Activated CD4-positive, CD25-positive, alpha-beta regulatory T cell treated with anti-CD3 and anti-CD28 coated beads, Interleukin-2, amount 50 U/mL, for 16 hours (primary cell): ENCODE results near the gene PPP6R2.
"Not testable (repeated sequence)": the region's sequence is repeated elsewhere in the genome, so short reads cannot be mapped to it uniquely, and the experiment has no call there.

Experiments
- DNase-seq: peaks from one replicate; pipeline ENCODE4 v3.0.0-alpha.2; 2020; ENCODE audit warnings: low read depth, low spot score

The PPP6R2 gene

DNA sequence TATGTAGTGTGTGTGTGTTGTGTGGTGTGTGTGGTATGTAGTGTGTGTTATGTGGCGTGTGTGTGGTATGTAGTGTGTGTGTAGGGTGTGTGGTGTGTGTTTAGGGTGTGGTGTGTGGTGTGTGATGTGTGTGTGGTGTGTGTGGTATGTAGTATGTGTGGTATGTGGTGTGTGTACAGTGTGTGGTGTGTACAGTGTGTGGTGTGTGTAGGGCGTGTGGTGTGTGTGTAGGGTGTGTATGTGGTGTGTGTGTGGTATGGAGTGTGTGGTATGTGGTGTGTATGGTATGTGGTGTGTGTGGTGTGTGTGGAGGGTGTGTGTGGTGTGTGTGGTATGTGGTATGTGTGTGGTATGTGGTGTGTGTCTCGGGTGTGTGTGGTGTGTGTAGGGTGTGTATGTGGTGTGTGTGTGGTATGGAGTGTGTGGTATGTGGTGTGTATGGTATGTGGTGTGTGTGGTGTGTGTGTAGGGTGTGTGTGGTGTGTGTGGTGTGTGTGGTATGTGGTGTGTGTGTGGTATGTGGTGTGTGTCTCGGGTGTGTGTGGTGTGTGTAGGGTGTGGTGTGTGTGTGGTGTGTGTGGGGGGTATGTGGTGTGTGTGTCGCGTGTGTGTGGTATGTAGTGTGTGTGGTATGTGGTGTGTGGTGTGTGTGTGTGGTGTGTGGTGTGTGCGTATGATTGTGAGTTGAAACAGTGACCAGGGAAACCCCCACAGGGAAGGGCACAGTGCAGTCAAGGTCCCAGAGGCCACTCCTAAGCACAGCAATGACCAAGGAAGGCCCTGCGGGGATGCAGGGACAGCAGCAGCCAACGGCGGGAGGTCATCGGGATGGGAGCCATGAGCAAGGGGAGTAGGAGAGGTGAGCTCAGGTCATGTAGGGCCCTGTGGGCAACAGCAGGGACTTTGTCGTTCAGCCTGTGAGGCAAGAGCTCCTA is 2.9 kb upstream of the PPP6R2 start:
- DNase-seq: no peak

DNA sequence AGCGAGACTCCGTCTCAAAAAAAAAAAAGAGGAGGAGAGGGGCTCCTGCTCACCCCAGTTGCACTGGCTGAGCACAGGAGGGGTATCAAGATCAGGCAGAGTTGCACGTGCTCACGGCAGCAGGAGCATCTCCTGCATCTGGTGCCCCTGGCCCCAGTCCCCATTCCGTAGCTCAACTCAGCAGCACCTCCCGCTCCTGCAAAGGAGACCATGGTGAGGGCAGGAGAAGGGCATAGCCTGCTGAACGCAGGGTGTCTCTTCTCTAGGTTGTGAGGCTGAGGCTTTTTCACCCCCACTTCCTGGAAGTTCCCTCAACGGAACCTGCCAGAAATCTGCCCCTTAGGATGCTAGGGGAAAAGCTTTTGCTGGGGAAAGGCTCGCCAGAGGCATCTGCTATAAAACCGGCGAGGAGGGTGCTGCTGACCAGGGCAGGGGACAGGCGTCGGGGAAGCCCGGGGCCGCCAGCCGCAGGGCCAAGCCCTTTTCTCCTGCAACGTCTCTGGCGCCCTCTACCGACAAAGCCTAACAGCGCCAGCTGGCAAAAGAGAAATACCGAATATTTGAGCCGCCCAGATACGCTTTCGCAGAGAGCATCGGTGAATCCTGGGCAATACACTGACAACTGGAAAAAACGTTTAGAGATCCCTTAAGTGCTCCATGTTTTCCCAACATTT is 1.0 kb upstream of the PPP6R2 start:
- peak; percentile 83 for DNase-seq

- DNase-seq: no peak
These were observed 411 bp downstream of the PPP6R2 start for GRCh38 chr22:50343541-50343935.

- DNase-seq: no peak
These were observed 3.3 kb downstream of the PPP6R2 start for GRCh38 chr22:50346470-50346869.

DNA sequence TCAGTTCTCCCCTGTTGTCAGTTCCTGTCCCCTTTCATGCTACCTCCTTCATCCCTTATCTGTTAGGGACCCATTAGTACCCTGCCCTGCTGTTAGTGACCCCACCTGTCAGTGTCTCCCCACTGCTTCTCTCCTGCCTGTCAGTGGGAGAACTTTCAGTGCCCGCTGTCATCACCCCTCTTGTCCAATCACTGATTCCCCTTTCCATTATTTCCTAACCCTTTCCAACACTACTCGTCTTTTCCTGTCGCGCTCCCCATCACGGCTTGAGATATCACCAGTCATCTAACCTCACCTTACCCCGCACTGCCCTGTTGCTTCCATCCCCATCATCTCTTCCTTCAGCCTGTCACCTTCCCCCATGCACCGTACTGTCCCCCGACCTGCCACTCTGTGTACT is 4.0 kb downstream of the PPP6R2 start:
- DNase-seq: no peak

- DNase-seq: no peak
These were observed 4.9 kb downstream of the PPP6R2 start for GRCh38 chr22:50348058-50348457.

DNA sequence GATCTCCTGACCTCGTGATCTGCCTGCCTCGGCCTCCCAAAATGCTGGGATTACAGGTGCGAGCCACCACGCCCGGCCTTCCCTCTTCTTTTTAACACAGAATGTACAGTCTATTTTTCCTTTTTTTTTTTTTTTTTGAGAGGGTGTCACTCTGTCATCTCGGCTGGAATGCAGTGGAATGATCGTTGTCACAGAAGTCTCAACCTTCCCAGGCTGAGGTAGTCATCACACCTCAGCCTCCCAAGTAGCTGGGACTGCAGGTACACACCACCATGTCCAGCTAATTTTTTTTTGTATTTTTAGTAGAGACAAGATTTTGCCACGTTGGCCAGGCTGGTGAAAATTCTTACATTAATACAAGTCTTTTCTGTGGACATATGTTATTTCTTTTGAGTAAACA is 13.1 kb downstream of the PPP6R2 start:
- DNase-seq: no peak

GRCh38 chr22:50357222-50357621 is 14.1 kb downstream of the PPP6R2 start:
- no peak for DNase-seq

- no peak for DNase-seq
These were observed 14.6 kb downstream of the PPP6R2 start for GRCh38 chr22:50357756-50358155.

DNA sequence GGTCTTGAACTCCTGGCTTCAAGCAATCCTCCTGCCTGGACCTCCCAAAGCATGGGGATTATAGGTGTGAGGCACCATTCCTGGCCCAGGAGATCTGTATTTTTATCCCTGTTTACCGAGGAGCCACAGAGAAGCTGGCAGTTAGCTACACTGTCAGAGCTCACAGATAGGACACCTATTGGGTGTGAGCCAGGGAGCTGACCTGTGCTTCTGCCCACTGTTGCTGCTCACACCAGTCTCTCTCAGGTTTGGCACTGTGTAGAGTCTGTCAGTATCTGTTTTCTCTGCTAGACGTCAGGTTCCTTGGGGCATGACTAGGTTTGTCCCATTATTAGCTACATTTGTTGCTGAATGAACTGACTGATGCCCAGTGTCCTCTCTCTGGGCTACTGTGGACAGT is 17.5 kb downstream of the PPP6R2 start:
- no peak for DNase-seq

DNA sequence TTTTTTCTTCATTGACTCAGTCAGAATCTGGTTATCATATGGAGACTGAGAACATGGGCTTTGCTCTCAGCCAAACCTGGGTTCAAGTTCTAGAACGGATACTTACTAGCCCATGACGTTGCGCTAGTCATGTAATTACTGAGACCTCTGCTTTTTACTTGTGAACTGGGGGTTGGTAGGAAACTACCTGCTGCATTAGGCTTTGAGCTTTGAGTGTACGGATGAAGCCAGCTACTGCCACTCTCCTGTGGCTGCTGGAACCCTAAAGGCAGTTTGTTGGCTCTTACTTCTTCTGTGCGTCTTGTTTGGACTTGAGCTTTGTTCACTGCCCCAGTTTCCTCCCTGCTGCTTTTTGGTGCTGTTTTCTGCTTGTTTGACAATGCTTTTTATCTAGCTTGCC is 18.1 kb downstream of the PPP6R2 start:
- DNase-seq: no peak

DNA sequence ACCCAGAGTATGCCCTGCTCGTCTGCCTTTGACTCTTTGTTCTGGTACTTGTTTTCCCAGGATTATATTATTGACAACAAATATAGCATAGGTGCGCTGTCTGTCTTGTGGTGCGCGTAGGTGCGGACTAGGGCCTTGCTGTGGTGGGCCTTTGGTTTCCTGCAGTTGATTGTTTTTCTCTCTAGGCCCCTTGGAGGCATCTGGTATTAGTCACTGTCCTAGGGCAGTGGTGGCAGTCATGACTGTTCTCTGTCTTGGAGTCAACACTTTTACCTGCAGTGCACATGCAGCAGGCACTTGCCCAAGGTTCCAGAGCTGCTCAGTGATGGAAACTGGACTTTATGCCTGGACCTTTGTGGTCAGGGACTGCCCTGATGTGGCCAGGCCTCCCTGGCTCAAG is 18.6 kb downstream of the PPP6R2 start:
- no peak for DNase-seq

DNA sequence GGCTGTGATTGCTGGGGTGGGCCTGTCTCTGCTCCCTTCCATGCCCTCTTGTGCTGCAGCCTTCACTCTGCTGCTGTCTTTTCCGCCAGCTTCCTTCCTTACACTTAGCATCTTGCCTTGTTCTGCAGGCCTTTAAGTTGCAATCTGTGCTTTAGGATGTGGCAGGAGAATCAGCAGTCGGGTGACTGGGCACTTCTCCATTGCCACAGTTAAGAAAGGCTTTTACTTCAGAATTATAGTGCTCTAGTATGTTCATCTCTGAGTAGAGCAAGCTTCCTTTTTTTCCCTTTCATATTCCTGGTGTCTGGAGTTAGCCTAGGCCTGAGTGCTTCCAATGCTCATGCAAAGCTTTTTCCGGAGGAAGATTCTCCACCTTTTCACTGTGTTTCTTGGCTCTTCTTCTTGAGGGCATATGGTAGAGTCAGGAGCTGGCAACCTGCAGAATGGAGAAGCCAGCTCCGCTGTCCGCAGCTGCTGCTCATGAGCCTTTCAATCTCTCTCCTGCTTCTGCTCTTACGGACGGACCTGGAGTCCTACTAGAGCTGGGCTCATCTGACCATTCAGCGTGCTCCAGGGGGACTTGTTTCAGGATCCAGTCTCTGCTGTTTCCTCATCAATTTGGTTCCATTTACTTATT is 20.2 kb downstream of the PPP6R2 start:
- DNase-seq: no peak

DNA sequence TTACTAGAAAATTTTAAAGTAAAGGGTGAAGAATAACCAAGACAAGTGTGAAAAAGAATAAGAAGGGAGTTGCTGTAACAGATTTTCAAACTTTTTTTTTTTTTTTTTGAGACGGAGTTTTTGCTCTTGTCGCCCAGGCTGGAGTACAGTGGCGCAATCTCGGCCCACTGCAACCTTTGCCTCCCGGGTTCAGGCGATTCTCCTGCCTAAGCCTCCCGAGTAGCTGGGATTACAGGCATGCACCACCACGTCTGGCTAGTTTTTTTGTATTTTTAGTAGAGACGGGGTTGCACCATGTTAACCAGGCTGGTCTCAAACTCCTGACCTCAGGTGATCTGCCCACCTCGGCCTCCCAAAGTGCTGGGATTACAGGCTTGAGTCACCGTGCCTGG is 20.7 kb downstream of the PPP6R2 start:
- DNase-seq: not testable (repeated sequence)

DNA sequence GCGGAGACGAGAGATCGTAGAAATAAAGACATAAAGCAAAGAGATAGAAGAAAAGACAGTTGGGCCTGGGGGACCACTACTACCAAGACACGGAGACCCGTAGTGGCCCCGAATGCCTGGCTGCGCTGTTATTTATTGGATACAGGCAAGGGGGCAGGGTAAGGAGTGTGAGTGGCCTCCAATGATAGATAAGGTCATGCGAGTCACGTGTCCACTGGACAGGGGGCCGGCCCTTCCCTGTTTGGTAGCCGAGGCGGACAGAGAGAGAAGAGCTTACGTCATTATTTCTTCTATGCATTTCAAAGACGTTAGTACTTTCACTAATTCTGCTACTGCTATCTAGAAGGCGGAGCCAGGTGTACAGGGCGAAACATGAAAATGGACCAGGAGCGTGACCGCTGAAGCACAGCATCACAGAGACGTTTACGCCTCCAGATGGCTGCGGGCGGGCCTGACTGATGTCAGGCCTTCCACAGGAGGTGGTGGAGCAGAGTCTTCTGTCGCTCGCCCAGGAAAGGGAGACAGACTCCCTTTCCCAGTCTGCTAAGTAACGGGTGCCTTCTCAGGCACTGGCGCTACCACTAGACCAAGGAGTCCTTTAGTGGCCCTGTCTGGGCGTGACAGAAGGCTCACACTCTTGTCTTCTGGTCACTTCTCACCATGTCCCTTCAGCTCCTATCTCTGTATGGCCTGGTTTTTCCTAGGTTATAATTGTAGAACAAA is 24.8 kb downstream of the PPP6R2 start:
- DNase-seq: no peak

GRCh38 chr22:50371101-50371648 is 28.0 kb downstream of the PPP6R2 start:
- no peak for DNase-seq

DNA sequence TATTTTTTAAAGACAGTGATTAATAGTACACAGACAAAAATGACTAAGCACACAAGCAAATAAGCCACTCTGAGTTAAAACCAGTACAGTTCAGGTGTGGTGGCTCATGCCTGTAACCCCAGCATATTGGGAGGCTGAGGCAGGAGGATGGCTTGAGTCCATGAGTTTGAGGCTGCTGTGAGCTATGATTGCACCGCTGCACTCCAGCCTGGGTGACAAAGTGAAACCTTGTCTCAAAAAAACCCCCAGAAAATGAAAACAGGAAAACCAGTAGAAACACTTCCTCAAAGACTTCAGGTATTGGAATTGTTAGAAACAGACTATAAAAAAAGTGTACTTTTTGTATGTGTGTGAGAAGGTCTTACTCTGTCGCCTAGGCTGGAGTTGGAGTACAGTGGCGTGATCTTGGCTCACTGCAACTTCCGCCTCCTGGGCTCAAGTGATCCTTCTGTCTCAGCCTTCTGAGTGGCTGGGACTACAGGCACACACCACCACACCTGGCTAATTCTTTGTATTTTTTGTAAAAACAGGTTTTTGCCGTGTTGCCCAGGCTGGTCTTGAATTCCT is 33.0 kb downstream of the PPP6R2 start:
- no peak for DNase-seq

DNA sequence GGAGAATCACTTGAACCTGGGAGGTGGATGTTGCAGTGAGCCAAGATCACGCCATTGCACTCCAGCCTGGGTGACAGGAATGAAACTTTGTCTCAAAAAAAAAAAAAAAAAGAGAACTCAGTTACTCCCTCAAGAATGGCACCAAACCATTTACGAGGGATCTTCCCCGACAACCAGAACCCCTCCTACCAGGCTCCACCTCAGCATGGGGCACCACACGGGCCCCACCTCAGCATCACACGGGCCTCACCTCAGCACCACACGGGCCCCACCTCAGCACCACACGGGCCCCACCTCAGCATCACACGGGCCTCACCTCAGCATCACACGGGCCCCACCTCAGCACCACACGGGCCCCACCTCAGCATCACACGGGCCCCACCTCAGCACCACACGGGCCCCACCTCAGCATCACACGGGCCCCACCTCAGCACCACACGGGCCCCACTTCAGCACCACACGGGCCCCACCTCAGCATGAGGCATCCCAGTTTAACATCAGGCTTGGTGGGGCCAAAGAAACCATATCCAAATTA is 38.0 kb downstream of the PPP6R2 start:
- not testable (repeated sequence) for DNase-seq

DNA sequence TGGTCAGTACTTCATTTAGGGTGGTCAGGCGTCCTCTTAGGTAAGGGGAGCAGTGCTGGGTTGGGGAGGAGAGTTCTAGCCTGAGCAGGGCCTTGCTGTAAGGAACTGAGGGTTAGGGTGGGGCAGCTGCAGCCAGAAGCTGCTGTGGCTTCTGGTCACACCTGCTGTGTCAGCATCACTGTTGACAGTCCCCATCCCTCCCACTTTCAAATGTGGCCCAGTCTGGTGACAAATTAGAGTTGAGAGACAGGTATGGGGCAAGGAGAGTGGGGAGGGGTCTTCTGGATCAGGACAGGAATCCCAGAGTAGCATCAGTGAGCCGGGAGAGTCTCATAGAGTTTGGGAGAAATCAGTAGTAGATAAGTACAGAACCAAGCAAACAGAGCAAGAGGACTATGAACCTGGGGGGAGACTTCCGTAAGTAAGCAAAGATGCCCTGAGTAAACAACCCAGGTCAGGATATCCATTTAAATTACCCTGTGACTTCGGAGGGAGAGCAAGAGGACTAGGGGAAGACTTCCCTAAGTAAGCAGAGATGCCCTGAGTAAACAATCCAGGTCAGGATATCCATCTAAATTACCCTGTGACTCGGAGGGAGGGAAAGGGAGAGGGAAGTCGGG is 53.7 kb downstream of the PPP6R2 start:
- no peak for DNase-seq

- not testable (repeated sequence) for DNase-seq
These were observed 54.4 kb downstream of the PPP6R2 start for GRCh38 chr22:50397371-50398060.
